PC-3 (cell line): ENCODE results near the gene RPS6KA2.
"Not testable (repeated sequence)": the region's sequence is repeated elsewhere in the genome, so short reads cannot be mapped to it uniquely, and the experiment has no call there.

Experiments
- EZH2 ChIP-seq: fragments of 300-600 bp; sonication (generic); IDR thresholded peaks from one replicate; pipeline ENCODE4 v1.6.1; 2017; ENCODE audit warnings: antibody characterized with exemption, mild to moderate bottlenecking, low read length; ENCODE audit not compliant: unreplicated experiment
- TF ChIP-seq, protein P1 (sequence below): fragments of 300-600 bp; sonication (generic); conservative IDR thresholded peaks from 2 replicates; pipeline ENCODE4 v1.5.1; 2017; ENCODE audit warnings: antibody characterized with exemption, low read depth, mild to moderate bottlenecking, low read length

DNA sequence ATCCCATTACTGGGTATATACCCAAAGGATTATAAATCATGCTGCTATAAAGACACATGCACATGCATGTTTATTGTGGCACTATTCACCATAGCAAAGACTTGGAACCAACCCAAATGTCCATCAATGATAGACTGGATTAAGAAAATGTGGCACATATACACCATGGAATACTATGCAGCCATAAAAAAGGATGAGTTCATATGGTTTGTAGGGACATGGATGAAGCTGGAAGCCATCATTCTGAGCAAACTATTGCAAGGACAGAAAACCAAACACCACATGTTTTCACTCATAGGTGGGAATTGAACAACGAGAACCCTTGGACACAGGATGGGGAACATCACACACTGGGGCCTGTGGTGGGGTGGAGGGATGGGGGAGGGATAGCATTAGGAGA lies 98.0 kb downstream of the RPS6KA2 start:
- TF ChIP-seq, protein P1, sequence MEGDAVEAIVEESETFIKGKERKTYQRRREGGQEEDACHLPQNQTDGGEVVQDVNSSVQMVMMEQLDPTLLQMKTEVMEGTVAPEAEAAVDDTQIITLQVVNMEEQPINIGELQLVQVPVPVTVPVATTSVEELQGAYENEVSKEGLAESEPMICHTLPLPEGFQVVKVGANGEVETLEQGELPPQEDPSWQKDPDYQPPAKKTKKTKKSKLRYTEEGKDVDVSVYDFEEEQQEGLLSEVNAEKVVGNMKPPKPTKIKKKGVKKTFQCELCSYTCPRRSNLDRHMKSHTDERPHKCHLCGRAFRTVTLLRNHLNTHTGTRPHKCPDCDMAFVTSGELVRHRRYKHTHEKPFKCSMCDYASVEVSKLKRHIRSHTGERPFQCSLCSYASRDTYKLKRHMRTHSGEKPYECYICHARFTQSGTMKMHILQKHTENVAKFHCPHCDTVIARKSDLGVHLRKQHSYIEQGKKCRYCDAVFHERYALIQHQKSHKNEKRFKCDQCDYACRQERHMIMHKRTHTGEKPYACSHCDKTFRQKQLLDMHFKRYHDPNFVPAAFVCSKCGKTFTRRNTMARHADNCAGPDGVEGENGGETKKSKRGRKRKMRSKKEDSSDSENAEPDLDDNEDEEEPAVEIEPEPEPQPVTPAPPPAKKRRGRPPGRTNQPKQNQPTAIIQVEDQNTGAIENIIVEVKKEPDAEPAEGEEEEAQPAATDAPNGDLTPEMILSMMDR, result not testable (repeated sequence)
- not testable (repeated sequence) for TF ChIP-seq EZH2
